CD4-positive, alpha-beta T cell treated with Interleukin-21 for 1 hour (primary cell): ENCODE results near the gene ACTL8.

Experiments used
- DNase-seq: peaks from one replicate; pipeline ENCODE4 v3.0.0-alpha.2; 2020

The ACTL8 gene

DNA sequence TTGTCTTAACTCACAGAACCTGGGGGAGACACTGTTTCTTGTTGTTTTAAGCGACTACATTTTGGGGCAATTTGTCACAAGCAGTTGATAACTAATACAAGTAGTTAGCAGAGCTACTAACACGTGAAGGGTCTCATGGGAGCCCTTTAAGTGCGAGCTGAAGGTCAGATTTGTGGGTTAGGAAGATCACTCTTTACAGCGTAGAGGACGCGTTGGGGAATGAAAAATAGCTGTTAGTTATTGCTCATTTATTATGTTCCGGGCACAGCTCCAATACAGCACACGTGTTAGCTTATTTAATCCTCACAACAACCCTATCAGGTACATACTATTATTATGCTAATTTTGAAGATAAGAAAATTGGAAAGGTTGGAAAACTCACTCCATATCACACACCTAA lies 95.9 kb downstream of the ACTL8 start:
- no peak for DNase-seq

DNA sequence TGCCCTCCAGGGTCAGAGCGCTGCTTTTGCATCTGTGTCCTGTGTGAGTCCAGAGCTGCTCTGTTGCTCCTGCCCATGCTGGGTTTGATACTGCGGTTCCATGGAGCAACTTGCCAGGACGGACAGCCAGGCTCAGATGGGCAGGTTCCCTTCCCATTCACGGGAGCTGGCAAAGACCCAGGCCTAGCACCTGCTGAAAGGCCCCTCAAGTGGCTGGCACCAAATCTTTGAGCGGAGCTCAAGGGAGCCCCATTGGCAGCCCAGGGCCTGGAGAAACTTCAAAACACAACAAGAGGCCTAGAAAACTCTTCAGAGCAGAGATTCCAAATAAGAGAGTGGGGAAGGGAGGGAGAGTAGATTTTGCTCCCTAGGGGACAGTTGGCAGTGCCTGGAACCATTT lies 97.2 kb downstream of the ACTL8 start:
- no peak for DNase-seq

DNA sequence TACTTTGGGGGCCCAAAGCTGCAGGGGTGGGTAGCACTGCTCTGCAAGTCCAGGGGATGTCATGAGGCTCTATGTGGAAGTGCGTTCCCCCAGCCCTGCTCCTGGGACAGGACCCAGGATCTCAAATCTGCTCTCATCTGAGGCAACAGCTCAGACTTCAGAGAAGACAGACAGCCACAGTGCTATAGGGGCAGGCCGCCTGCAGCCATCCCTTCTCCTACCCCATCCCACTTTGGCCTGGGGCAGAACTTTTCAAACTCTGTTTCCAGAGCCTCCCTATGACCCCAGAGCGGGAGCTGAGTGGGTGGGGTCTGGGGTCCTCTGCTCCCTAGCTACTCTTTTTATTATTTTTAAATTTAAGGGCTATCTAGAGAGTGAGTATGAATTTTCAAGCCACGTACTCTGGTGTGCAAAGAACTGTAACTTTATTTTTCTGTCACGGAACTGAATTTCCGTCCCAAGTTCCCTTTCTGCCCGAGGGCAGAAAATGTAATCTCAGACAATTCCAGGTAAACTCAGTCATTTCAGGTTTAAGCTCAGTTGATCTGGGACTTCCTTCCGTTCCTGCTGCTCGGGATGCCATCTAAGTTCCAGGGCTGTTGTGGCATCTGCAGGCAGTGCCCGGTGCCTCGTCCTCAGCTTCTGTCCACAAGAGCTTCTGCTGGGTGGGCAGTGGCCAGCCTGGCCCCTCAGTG lies 98.3 kb downstream of the ACTL8 start:
- DNase-seq: no peak

DNA sequence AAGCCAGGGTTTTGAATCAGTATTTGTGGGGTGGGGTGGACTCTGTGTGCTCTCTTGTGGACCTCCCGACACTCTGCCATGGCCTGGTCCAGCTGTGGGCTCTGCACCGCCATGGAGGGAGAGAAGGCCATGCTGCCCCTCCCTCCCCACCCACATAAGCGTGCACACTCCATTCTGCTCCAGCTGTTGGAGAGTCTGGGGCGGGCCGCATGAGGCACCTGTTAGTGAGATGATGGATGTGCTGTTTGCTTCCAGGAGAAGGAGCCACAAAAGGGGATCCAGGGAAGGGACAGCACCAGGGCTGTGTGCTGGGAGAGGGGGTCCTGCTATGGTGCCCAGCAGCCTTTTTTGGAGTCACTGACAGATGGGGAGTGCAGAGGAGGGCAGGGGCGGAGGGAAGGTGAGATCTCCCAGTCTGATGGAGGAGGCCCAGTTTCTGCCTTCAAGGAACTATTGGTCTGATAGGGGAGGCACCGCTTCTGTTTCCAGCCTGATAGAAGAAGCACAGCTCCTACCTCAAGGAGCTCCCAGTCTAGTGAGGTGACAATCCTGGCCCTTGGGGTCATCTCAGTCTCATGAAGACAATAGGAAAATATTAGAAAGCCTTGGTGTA lies 101.5 kb downstream of the ACTL8 start:
- DNase-seq: no peak

DNA sequence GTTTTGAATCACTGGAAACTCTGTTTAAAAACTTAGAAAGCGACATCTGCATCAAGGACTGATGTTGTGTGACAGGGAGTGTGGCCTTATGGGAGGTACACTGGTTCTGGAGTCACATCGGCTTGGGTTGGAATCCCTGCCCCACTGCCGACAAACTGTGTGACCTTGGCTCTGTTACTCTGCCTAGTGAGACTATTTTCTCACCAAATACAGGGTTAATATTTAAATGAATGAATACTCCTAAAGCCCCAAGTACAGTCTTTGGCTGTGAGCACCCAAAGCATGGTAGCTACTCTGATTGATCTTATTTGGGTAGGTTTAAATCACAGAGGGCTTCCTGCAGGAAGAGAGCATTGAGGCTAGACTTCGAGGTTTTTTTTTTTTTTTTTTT lies 102.0 kb downstream of the ACTL8 start:
- no peak for DNase-seq

DNA sequence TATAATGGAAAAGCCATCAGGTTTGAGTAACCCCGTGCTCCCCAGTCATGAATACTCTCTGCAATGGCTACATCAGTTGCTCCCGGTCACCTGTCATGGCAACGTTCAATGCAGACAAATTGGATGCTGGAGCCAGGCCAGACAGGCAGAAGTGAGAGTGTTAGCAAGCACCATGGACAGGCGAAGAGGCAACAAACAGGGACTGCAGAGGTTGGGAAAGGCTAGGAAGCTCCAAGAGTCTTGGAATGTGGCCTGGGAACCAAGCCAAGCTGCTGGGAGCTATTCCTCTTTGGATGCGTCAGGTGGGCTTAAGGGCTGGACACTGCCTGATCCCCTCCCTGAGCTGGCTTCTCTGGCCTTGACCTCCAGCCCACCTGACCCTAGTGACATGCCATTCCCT lies 102.9 kb downstream of the ACTL8 start:
- no peak for DNase-seq

DNA sequence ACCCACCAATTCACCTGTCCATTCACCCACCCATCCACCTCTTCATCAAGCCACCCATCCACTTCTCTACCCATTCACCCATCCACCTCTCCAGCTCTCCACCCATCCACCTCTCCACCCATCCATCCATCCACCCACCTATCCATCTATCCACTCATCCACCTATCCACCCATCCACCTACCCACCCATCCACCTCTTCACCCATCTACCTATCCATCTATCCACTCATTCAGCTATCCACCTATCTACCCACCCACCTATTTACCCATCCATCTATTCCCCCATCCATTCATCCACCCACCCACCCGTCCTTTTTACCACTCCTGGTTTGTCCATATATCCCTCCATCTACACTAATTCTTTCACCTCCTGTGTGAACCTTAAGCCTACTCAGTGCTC lies 105.7 kb downstream of the ACTL8 start:
- DNase-seq: no peak

DNA sequence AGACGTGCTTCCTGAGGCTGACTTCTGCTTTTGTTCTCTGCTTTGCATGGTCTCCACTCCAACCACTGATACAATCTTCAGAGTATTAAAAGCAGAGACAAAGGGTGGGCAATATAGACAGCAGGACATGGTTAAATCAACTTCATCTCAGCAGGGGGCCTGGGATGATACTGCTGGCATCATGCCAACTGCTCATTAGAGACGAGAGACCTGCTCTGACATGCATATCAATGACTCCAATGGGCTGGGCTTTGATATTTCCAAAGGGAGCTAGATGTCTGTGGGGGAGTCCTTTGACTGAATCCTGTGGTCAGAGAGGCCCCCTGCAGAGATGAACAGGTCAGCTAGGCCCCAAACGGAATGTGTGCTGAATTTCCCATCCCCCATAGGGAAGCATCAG lies 106.6 kb downstream of the ACTL8 start:
- no peak for DNase-seq

DNA sequence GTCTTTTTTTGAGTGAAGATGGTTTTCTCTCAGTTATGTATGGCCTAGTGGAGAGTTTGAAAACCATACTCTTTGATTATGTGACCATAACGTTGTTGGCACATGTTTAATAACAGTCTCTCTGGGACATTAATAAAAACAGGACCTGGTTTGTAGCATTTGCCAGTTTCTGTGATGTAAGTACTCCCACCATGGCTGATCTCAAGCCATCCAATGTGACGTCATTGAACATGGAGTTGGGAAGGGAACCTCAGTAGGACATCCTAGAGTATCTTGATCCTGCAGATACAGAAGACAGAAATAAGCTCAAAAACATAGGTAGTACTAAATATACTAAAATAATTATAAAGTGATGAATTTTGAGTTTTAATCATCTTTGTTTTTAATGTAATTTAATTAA lies 107.0 kb downstream of the ACTL8 start:
- no peak for DNase-seq

DNA sequence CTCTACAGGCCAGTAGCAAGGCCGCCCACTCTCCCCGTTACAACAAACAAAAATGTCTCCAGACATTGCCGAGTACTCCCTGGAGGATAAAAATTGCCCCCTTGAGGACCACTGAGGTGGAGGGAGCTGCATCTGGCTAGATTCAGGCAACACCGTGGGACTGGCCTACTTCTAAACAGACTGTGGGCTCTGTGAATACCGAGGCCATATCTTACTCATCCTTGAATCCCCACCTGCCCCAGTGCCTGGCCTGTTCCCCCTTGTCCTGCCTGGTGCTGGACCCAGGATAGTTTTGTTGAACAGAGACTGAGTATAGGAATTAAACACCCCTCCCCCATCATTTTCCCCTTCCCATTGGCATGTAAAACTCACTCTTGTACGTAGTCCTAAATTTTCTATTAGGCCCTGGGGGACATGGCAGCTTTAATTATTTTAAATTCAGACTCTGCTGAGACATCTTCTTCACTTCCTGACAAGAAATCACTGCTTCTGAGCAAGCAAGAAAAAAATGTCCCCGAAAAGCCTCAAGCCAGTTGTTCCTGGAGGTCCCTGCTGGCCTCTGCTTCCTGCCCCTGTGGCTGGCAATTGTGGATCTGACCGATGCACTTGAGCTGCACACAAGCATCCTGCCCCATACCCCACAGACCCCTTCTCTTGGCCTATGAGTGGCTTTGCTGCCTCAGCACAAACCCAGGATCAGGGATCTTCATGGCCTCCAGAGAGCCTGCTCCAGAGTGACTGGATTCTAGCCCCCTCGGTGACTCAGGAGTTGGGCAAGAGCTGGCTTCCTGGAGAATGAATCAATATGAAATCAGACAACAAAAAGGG lies 111.0 kb downstream of the ACTL8 start:
- DNase-seq: no peak

DNA sequence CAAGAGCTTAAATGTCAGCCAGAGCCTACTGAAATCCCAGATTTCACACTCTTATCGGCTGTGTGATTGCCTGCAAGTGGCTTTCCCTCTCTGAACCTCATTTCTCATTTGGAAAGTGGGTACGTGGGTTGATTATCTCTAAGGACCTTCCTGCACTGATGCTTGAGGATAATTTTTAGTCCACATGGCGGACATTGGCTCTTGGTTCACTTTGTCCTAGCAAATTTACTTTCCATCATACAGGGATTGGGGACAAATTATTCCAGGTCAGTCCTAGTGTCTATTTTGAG lies 111.6 kb downstream of the ACTL8 start:
- DNase-seq: no peak

DNA sequence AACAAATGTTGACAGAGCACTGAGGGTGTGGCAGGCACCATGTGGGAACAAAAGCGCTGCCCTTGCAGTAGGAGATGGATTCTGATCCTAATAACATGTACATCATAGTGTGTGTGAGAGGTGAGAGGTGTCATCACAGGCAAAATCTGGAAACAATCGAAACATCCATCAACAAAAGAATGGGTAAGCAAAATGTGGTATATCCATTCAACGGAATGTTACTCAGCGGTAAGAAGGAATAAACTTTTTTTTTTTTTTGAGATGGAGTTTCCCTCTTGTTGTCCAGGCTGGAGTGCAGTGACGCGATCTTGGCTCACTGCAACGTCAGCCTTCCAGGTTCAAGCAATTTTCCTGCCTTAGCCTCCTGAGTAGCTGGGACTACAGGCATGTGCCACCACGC lies 112.3 kb downstream of the ACTL8 start:
- no peak for DNase-seq

DNA sequence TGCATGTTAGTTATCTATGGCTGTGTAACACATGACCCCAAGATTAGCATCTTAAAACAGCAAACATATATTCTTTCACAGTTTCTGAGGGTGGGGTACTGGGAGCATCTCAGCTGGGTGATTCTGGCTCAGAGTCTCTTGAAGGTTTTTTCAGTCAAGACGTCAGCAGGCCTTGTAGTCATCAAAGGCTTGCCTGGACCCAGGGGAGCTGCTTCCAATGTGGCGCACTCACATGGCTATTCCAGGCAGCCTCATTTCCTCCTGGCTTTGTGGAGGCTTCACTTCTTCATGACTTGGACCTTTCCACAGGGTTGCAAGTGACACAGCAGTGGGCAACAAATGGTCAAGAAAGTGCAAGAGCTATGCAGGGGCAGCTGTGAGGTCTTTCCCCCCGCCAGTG lies 114.7 kb downstream of the ACTL8 start:
- no peak for DNase-seq

DNA sequence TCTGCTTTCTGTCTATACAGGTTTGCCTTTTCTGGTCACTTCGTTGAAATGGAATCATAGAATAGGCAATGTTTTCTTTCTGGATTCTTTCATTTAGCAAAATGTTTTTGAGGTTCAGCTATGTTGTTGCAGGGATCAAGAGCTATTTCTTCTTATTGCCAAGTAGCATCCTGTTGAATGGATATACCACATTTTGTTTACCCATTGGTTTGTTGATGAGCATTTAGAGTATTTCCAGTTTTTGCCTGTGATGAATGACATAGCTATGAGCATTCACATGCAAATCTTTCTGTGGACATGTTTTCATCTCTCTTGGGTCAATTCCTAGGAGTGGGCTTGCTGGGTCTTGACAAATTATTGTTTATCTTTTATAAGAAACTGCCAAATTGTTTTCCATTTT lies 115.5 kb downstream of the ACTL8 start:
- DNase-seq: no peak

DNA sequence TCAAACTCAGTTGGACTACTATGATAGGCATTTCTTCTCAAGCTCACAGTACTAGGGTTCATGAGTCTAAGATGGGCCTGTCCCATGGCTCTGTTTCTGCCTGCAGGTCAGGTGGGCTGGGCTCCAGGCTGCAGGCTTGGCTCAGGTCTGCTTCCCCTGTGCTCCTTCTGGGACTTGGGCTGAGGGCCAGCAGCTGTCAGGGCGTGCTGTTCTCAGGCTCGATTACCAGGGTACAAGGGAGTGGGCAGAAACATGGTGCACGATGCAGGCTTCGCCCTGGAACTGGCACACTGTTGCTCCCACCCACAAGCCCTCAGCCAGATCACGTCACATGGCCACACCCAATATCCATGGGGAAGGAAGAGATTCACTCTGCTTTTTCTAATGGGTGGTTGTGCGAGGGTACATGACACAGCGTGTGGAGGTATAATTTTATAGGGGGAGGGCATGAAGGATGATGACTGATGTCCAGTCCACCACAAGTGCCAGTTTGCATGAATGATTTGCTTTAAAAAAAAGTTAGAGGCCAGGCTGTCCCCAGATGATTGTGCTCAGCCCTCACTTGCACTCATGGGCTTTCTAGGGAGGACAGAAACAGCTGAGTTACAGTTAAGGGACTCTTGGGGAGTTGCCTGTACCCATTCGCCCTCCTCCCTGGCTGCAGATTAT lies 118.0 kb downstream of the ACTL8 start:
- DNase-seq: no peak

DNA sequence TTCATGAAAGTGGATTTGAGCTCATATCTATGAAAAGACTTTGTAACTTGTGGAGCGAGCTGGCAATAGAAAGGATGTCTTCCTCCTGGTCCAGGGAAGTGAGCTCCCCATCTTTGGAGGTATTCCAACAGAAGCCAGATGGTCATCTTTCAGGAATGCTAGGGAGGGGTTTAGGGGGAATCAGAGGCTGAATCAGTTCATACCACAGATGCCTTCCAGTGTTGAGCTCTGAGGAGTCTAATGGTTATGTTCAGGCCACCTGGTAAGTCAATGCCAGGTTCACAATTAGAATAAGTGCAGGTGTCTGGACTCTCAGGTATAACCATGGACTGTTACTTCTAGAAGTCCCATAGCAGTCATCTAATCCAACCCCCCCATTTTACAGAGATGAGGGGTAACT lies 119.1 kb downstream of the ACTL8 start:
- DNase-seq: no peak

DNA sequence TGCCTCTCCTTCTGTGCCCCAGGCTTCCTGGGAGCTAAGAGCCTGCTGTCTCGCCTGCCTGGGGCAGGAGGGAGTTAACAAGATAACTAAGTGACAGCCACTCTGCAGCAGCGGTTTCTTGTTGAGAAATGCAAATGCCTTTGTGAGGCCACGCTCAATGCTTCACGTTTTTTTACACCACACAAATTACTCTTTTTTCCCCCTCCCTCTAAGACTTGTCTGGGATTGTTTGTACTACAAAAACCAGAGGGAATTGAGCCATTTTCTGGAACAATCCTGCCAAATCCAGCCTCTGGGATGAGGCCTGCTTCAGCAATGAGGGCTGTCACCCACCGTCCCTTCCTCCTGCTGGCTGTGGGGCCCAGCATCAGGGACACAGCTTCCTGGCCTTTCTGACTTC lies 119.6 kb downstream of the ACTL8 start:
- no peak for DNase-seq

DNA sequence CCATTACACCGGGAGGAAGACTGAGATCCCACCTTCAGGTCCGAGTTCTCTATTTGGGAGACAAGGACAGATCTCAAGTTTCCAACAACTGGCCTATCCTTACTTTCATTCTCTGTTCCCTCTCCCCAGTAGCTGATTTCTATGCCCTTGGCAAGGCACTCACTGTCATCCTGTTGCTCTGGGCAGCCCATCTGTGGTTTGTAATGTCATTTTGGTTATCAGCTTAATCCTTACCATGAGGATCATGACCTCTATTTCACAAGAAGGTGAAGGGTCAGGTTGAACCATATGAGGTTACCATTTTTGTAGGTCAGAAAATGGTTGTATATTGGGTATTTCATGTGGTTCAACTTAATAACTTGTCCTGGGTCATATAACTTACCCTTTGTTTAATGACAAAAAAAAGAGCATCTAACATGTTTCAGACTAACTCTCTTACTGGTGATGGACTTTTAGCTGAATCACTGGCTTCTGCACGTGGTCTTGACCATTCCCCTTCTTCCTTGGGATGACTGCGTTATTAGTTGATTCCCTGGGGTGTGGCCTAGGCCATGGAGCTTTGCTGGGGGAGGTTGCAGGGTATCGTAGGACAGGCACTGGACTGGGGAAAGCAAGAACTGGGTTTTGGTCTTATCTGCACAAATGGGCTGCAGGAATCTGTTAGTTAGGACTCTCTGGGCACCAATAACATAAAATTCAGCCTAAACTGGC lies 120.2 kb downstream of the ACTL8 start:
- DNase-seq: no peak

DNA sequence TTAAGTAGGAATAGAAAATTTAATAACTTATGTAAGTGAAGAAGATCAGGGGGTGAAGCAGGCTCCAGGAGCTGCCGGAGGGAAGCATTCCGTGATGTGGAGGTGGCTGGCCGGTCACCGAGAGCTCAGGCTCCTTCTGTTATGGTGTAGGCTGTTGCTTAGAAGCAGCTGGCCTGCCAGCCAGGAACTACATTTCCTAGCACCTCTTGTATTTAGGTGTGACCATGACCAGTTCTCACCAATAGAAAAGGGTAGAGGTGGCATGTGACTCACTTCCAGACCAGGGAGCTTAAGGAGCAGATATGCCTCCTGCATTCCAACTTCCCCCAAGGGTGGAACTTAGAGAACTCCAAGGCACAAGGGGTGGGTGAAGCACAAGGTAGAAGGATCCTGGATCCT lies 120.7 kb downstream of the ACTL8 start:
- no peak for DNase-seq
